Sigmoid colon (tissue), 7 donors: ENCODE data around the gene AQP5. TPM values are rescaled to one million over a fixed set of nuclear protein-coding genes. Genes with fewer than 3 reads are reported as not detected.
A peak's percentile ranks its signal among the peaks of the same experiment; 100 is the strongest.

Source experiments
- DNase-seq: peaks from one replicate; pipeline ENCODE4 v3.0.0-alpha.2; 2019
- H3K27ac ChIP-seq, 4 donors: fragments of 200-600 bp; sonication (generic); one replicate each; pipeline ENCODE4 v1.5.1; 2016 to 2019; ENCODE audit warnings: mild to moderate bottlenecking in 1 of 4
- H3K27me3 ChIP-seq, 3 donors: fragments of 200-600 bp; sonication (generic); one replicate each; pipeline ENCODE4 v1.5.1; 2019; ENCODE audit warnings: mild to moderate bottlenecking in 1 of 3
- H3K36me3 ChIP-seq, 4 donors: fragments of 200-600 bp; sonication (generic); one replicate each; pipeline ENCODE4 v1.5.1; 2016 to 2019
- H3K4me1 ChIP-seq, 4 donors: fragments of 200-600 bp; sonication (generic); one replicate each; pipeline ENCODE4 v1.5.1; 2017 to 2019
- H3K4me3 ChIP-seq, 4 donors: fragments of 200-600 bp; sonication (generic); one replicate each; pipeline ENCODE4 v1.5.1; 2017 to 2019; ENCODE audit warnings: mild to moderate bottlenecking in 2 of 4, moderate library complexity in 1 of 4
- H3K9me3 ChIP-seq, 4 donors: fragments of 200-600 bp in 3 of 4; sonication (generic) in 3 of 4; one replicate each; pipeline versions ENCODE4 v1.5.1 to v1.6.1; 2013 to 2019
- CTCF ChIP-seq, 4 experiments: fragments of 450-650 bp in 3 of 4; fragments of 200-600 bp in 1 of 4; IDR thresholded peaks; one replicate each; pipeline ENCODE4 v1.5.1; 2016 to 2019; ENCODE audit warnings: antibody characterized with exemption in 4 of 4, mild to moderate bottlenecking in 3 of 4, moderate library complexity in 2 of 4
- EP300 ChIP-seq, 4 donors: sonication (generic); formaldehyde crosslinking; IDR thresholded peaks; one replicate each; pipeline ENCODE4 v1.6.1; 2017; ENCODE audit warnings: antibody characterized with exemption in 4 of 4
- POLR2A ChIP-seq, 2 donors: fragments of 450-650 bp; IDR thresholded peaks; one replicate each; pipeline ENCODE4 v1.6.1; 2016; ENCODE audit warnings: antibody characterized with exemption in 2 of 2, mild to moderate bottlenecking in 2 of 2, moderate library complexity in 2 of 2
- POLR2AphosphoS5 ChIP-seq, 4 donors: sonication (generic); formaldehyde crosslinking; IDR thresholded peaks; one replicate each; pipeline ENCODE4 v1.6.1; 2017; ENCODE audit warnings: antibody characterized with exemption in 4 of 4
- WGBS, 2 donors: extraction: QIAGEN DNeasy Blood & Tissue Kit; methylation state at CpG; one replicate each; pipeline ENCODE4 v1.1.7; 2013; 5-methylcytosine and 5-hydroxymethylcytosine counted together
- intact Hi-C: fragments of 100-400 bp; cut with DNase I; formaldehyde crosslinking; loops from one replicate; pipeline ENCODE4 v1.15.1; 2023
- polyA plus RNA-seq, 3 donors: library from polyadenylated mRNA; stranded (reverse); fragments of 200-250 nt; gene quantifications; one replicate each; pipeline ENCODE4 v1.2.3, GENCODE V29; 2013
- total RNA-seq, 4 donors: library from RNA; depleted of rRNA; stranded (reverse); fragments of >200 nt; gene quantifications; one replicate each; pipeline ENCODE4 v1.1.0, GENCODE V29; 2016
- donor health status: healthy with polysubstance abuse.
- donor health status: Bipolar disorder and iron deficiency.
- donor health status: healthy.

Gene AQP5
- total and polyA plus RNA-seq, 7 donors = 0.09 TPM; not detected in 6

GRCh38 chr12:49960474-49961110 is 1.1 kb upstream of the AQP5 start:
- peaks cover 32 to 73% (median 49%) of the 10 kb centered on the region in 3 donors for H3K27me3 ChIP-seq
- TF ChIP-seq CTCF (IDR thresholded peaks at IDR 0.05) = no peak
- no peak for TF ChIP-seq EP300 (IDR thresholded peaks at IDR 0.05)
- no peak for TF ChIP-seq POLR2AphosphoS5 (IDR thresholded peaks at IDR 0.05)
- TF ChIP-seq POLR2A (IDR thresholded peaks at IDR 0.05) = no peak
- peaks cover 0 to 11% (median 7%) of the 10 kb centered on the region in 4 donors for H3K4me1 ChIP-seq
- no peaks in the 10 kb centered on the region for H3K9me3 ChIP-seq
- H3K4me3 ChIP-seq = no peak overlapping the region
- WGBS, 2 donors = 36% methylated on average over 13 of the region's 13 CpGs
- no peak overlapping the region for H3K27ac ChIP-seq
- intact Hi-C loops = loop anchor here (10.0 kb wide), 1 partner anchor 186 kb away; no protein-coding TSS in a partner anchor
- H3K36me3 ChIP-seq = no peaks in the 10 kb centered on the region
- DNase-seq = no peak

DNA sequence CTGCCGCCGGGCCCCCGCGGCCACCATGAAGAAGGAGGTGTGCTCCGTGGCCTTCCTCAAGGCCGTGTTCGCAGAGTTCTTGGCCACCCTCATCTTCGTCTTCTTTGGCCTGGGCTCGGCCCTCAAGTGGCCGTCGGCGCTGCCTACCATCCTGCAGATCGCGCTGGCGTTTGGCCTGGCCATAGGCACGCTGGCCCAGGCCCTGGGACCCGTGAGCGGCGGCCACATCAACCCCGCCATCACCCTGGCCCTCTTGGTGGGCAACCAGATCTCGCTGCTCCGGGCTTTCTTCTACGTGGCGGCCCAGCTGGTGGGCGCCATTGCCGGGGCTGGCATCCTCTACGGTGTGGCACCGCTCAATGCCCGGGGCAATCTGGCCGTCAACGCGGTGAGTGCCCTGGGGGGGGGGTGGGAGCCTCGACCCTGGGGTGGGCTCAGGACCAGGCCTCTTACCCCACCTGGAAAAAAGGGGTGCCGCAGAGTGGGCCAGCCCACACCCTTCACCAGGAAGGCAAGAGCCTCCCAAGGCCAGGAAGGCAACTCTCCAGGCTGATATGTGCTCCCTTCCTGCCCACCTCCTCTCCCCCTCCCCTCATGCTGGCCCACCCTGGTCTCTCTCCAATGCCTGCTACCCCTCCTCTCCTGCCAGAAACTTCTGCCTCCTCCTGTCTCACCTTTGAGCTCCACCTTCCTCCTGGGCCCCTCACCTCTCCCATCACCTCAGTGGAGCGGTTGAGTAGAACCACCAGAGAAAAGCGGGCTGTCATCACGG is 507 bp downstream of the AQP5 start:
- 63 to 78% methylated on average over 37 of the region's 37 CpGs for WGBS, 2 donors

DNA sequence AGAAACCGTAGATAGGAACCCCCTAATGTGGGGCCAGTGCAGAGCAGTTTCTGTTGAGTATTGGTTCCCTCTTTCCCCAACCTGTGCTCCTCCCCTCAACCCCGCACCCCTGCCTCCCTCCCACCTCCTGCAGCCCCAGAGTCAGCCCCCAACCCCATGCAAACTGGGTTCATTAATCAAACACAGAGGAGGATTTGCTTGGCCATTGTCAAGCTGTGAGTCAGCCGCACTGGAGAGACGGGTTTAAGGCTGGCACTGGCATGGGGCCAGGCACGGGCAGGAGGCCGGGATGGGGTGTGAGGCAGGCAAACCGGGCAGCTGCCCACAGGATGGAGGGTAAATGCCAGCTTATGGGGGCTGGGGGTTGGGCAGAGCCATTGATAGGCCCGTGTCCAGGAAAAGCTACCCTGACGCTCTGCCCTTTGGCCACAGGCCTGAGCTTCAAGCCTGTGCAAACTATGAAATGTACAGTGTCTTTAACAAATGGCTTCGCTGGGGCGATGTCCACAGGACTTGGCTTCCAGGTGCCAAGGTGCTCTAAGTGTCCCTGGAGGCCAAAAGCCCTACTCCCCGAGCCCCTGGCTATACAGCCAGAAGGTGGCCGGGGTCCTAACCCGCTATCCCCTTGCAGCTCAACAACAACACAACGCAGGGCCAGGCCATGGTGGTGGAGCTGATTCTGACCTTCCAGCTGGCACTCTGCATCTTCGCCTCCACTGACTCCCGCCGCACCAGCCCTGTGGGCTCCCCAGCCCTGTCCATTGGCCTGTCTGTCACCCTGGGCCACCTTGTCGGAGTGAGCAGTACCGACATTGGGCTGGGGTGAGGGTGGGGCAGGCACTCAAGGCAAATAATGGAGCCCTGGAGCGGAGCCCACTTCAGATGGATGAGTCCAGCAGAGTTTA is 1.4 kb downstream of the AQP5 start:
- peaks cover 22 to 48% (median 36%) of the 10 kb centered on the region in 3 donors for H3K27me3 ChIP-seq
- H3K27ac ChIP-seq = no peak overlapping the region
- intact Hi-C loops = loop anchor here (10.0 kb wide), 1 partner anchor 188 kb away; no protein-coding TSS in a partner anchor
- H3K4me1 ChIP-seq = peaks cover 0 to 20% (median 19%) of the 10 kb centered on the region in 4 donors
- H3K9me3 ChIP-seq = no peaks in the 10 kb centered on the region
- DNase-seq = no peak
- WGBS, 2 donors = 52 to 75% methylated on average over 21 of the region's 21 CpGs
- no peak for TF ChIP-seq EP300 (IDR thresholded peaks at IDR 0.05)
- no peak for TF ChIP-seq CTCF (IDR thresholded peaks at IDR 0.05)
- H3K4me3 ChIP-seq = no peak overlapping the region
- H3K36me3 ChIP-seq = no peaks in the 10 kb centered on the region

More for the DNA sequence above, 507 bp downstream of the AQP5 start:
- peaks cover 22 to 57% (median 37%) of the 10 kb centered on the region in 3 donors for H3K27me3 ChIP-seq
- intact Hi-C loops = loop anchor here (10.0 kb wide), 1 partner anchor 187 kb away; no protein-coding TSS in a partner anchor
- no peaks in the 10 kb centered on the region for H3K36me3 ChIP-seq
- H3K27ac ChIP-seq = no peak overlapping the region
- H3K4me3 ChIP-seq = peak overlapping the region in 1 of 4 donors; percentile 18
- H3K4me1 ChIP-seq = peaks cover 0 to 13% (median 12%) of the 10 kb centered on the region in 4 donors
- no peak for DNase-seq
- no peaks in the 10 kb centered on the region for H3K9me3 ChIP-seq
- TF ChIP-seq CTCF (IDR thresholded peaks at IDR 0.05) = no peak
- no peak for TF ChIP-seq EP300 (IDR thresholded peaks at IDR 0.05)
- TF ChIP-seq POLR2A (IDR thresholded peaks at IDR 0.05) = no peak
- no peak for TF ChIP-seq POLR2AphosphoS5 (IDR thresholded peaks at IDR 0.05)

- DNase-seq = no peak
- WGBS, 2 donors = 82 to 88% methylated on average over 16 to 17 of the region's 17 CpGs
Observed at GRCh38 chr12:49963976-49964815, 2.5 kb downstream of the AQP5 start.

More at GRCh38 chr12:49963976-49964815, 2.5 kb downstream of the AQP5 start:
- Histone ChIP-seq H3K36me3 (no peaks in the 10 kb centered on the region), H3K4me3 (no peak overlapping the region), H3K9me3 (no peaks in the 10 kb centered on the region), H3K27ac (no peak overlapping the region), H3K27me3 (peaks cover 19 to 47% (median 25%) of the 10 kb centered on the region in 3 donors), H3K4me1 (peaks cover 0 to 20% (median 19%) of the 10 kb centered on the region in 4 donors)
- intact Hi-C loops = loop anchor here (10.0 kb wide), 1 partner anchor 189 kb away; no protein-coding TSS in a partner anchor
- TF ChIP-seq CTCF (IDR thresholded peaks at IDR 0.05) (no peak), POLR2A (IDR thresholded peaks at IDR 0.05) (no peak), POLR2AphosphoS5 (IDR thresholded peaks at IDR 0.05) (no peak), EP300 (IDR thresholded peaks at IDR 0.05) (no peak)
